ENCODE results near the gene SPRR4. TPM values are rescaled to one million over a fixed set of nuclear protein-coding genes. Genes with fewer than 3 reads are reported as not detected.

The SPRR4 gene
- total and polyA plus RNA-seq, 2 experiments from 2014 or later: not detected

DNA sequence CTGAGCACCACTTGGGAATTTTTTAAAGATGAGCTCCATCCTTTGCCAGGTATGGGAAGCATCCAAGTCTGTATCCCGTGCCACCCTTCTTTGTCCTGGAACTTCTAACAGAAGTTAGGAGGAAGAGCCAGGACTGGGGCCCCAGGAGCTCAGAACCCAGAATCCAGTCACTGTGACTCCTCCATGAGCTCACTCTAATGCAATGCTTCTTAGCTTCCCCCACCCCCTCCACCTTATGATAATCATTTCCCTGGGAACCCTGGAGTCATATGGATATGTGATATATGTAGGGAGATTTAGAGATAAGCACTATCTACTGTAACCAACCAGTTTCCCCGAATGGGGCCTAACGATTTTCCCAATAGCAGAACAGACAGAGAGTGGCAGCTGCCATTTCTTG lies 24.2 kb upstream of the SPRR4 start:
- Histone ChIP-seq H2AFZ (no peak overlapping the region), H3K9me2 (replicated peaks; ENCODE audit: insufficient read depth) (no peaks in the 10 kb centered on the region), H3K36me3 (replicated peaks; ENCODE audit: insufficient read depth, low read depth) (no peaks in the 10 kb centered on the region), H3K4me1 (ENCODE audit: insufficient read depth) (no peaks in the 10 kb centered on the region), H3K4me3 (no peak overlapping the region), H3K79me2 (no peaks in the 10 kb centered on the region), H3K27me3 (no peaks in the 10 kb centered on the region), H3K27ac (no peak overlapping the region), H3K9me3 (ENCODE audit: low read depth) (no peaks in the 10 kb centered on the region), H4K20me1 (ENCODE audit: insufficient read depth, poor library complexity, severe bottlenecking) (no peaks in the 10 kb centered on the region), H3K4me2 (no peak overlapping the region)
- TF ChIP-seq, protein P1, sequence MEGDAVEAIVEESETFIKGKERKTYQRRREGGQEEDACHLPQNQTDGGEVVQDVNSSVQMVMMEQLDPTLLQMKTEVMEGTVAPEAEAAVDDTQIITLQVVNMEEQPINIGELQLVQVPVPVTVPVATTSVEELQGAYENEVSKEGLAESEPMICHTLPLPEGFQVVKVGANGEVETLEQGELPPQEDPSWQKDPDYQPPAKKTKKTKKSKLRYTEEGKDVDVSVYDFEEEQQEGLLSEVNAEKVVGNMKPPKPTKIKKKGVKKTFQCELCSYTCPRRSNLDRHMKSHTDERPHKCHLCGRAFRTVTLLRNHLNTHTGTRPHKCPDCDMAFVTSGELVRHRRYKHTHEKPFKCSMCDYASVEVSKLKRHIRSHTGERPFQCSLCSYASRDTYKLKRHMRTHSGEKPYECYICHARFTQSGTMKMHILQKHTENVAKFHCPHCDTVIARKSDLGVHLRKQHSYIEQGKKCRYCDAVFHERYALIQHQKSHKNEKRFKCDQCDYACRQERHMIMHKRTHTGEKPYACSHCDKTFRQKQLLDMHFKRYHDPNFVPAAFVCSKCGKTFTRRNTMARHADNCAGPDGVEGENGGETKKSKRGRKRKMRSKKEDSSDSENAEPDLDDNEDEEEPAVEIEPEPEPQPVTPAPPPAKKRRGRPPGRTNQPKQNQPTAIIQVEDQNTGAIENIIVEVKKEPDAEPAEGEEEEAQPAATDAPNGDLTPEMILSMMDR (IDR thresholded peaks at IDR 0.05; ENCODE audit: poor library complexity): no peak
- TF ChIP-seq EZH2phosphoT487 (IDR thresholded peaks at IDR 0.05; ENCODE audit: low read depth, severe bottlenecking, unreplicated experiment): no peak
- TF ChIP-seq EZH2 (IDR thresholded peaks at IDR 0.05; ENCODE audit: borderline replicate concordance): no peak
- WGBS (ENCODE audit: low lambda C conversion rate, missing lambda C conversion rate): 60% methylated on average over 3 of the region's 3 CpGs
- DNase-seq (ENCODE audit: low spot score): no peak

DNA sequence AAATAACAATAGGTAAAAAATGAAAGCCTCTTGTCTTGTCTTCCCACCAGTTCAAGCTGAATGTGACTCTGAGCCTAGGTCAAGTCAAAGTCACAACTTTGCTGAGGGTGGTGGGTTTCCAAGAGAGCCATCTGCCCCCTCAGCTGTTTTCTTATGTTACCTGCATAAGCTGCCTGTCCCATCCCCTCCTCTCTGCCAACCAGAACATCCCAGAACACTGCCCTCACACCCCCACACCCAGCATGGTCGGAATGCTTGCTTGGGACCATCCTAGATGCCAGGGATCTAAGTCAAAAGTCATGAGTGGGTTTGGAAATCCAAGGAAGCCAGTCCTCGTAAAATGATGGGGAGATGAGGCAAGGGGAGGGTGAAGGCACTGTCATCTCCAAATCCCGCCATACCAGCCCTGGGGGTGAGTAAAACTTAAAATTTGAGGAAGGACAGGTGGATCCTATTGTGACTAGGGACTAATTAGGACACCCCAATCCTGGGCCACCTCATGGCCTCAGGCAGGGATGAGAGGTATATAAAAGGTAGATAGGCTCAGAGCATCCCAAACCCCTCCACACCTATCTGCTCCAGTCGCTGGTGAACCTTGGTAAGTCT lies 23.7 kb upstream of the SPRR4 start, which contains the start of gene SPRR5:
TSS of gene SPRR5 (plus strand) at position 556 of the 606 bp plus-strand sequence. CDS start 1,349 bp downstream, outside the sequence.
- no peak within 1 kb of the TSS for H3K4me2 ChIP-seq
- no peaks in the 10 kb centered on the region for H3K79me2 ChIP-seq
- no peaks in the 10 kb centered on the region for H3K9me2 ChIP-seq (replicated peaks; ENCODE audit: insufficient read depth)
- H3K9me3 ChIP-seq (ENCODE audit: low read depth): no peaks in the 10 kb centered on the region
- no peak within 1 kb of the TSS for H2AFZ ChIP-seq
- no peak within 1 kb of the TSS for H3K4me3 ChIP-seq
- no peak for DNase-seq (ENCODE audit: low spot score)
- H3K4me1 ChIP-seq (ENCODE audit: insufficient read depth): no peaks in the 10 kb centered on the region
- H4K20me1 ChIP-seq (ENCODE audit: insufficient read depth, poor library complexity, severe bottlenecking): no peaks in the 10 kb centered on the region
- H3K36me3 ChIP-seq (replicated peaks; ENCODE audit: insufficient read depth, low read depth): no peaks in the 10 kb centered on the region
- no peak within 1 kb of the TSS for H3K27ac ChIP-seq
- WGBS (ENCODE audit: low lambda C conversion rate, missing lambda C conversion rate): 37% methylated on average over 4 of the region's 4 CpGs
- H3K27me3 ChIP-seq: no peaks in the 10 kb centered on the region
- no peak for TF ChIP-seq EZH2 (IDR thresholded peaks at IDR 0.05; ENCODE audit: borderline replicate concordance)
- TF ChIP-seq, protein P1 (IDR thresholded peaks at IDR 0.05; ENCODE audit: poor library complexity): no peak
- no peak for TF ChIP-seq EZH2phosphoT487 (IDR thresholded peaks at IDR 0.05; ENCODE audit: low read depth, severe bottlenecking, unreplicated experiment)

DNA sequence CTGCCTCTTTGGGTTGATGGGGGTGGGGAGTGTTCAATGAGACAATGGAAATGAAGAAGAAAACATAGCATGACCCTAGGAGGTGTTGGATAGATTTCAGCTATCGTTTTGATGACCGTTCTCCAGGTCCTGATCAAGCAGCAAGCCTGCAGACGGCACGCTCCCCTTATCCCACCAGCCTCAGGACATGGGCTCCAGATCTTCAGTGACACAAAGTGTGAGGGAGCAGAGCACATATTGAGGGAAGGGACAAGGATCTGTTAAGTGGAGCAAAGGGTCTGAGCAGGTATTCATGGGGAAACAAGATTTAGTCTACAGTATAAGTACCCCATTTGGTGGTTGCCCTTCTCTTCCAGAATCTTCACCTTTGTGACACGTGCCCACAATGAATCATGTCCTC lies 18.7 kb upstream of the SPRR4 start:
- Histone ChIP-seq H3K4me3 (no peak overlapping the region), H4K20me1 (ENCODE audit: insufficient read depth, poor library complexity, severe bottlenecking) (no peaks in the 10 kb centered on the region), H3K4me2 (no peak overlapping the region), H3K27me3 (no peaks in the 10 kb centered on the region), H3K9me2 (replicated peaks; ENCODE audit: insufficient read depth) (no peaks in the 10 kb centered on the region), H3K27ac (no peak overlapping the region), H2AFZ (no peak overlapping the region), H3K79me2 (no peaks in the 10 kb centered on the region), H3K4me1 (ENCODE audit: insufficient read depth) (no peaks in the 10 kb centered on the region), H3K36me3 (replicated peaks; ENCODE audit: insufficient read depth, low read depth) (no peaks in the 10 kb centered on the region), H3K9me3 (ENCODE audit: low read depth) (no peaks in the 10 kb centered on the region)
- DNase-seq (ENCODE audit: low spot score): no peak
- WGBS (ENCODE audit: low lambda C conversion rate, missing lambda C conversion rate): 66% methylated on average over 5 of the region's 5 CpGs
- TF ChIP-seq, protein P1 (IDR thresholded peaks at IDR 0.05; ENCODE audit: poor library complexity): no peak
- TF ChIP-seq EZH2phosphoT487 (IDR thresholded peaks at IDR 0.05; ENCODE audit: low read depth, severe bottlenecking, unreplicated experiment) (no peak), EZH2 (IDR thresholded peaks at IDR 0.05; ENCODE audit: borderline replicate concordance) (no peak)

Measured in hepatocyte (in vitro differentiated cells).